ENCODE results near the gene PIERCE2. TPM values are rescaled to one million over a fixed set of nuclear protein-coding genes. Genes with fewer than 3 reads are reported as not detected.

Gene PIERCE2
- total RNA-seq, 1 experiment from 2014 or later, result 0.44 TPM

DNA sequence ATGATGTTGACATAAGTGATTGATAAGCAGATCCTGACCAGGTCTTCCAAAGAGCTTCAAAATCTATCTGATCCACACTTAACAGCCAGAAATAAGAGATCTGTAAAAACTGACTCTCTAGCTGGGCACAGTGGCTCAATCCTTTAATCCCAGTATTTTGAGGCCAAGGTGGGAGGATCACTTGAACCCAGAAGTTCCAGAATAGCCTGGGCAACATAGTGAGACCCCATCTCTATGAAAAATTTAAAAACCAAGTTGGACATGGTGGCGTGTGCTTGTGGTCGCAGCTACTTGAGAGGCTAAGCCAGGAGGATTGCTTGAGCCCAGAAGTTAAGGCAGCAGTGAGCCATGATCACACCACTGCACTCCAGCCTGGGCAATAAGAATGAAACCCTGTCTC, 45.7 kb upstream of the PIERCE2 start:
- Histone ChIP-seq H3K14ac (ENCODE audit: insufficient read depth, low read length) (no peak overlapping the region), H2BK20ac (ENCODE audit: low read depth, low read length, poor library complexity, severe bottlenecking) (no peak overlapping the region), H3K27me3 (ENCODE audit: insufficient read depth, low read length) (no peaks in the 10 kb centered on the region), H3K79me2 (ENCODE audit: insufficient read depth, low read length) (no peaks in the 10 kb centered on the region), H2BK5ac (ENCODE audit: insufficient read length, low read length) (no peak overlapping the region), H3K4me2 (ENCODE audit: insufficient read depth, insufficient read length, low read length) (no peak overlapping the region), H3T11ph (ENCODE audit: low read length) (no peak overlapping the region), H3K9ac (ENCODE audit: extremely low read depth, insufficient read length, low read length) (no peak overlapping the region), H4K8ac (replicated peaks; ENCODE audit: insufficient read length, low read depth, low read length) (no peak overlapping the region), H3K9me3 (ENCODE audit: control insufficient read depth, low read depth, low read length) (no peaks in the 10 kb centered on the region), H2BK12ac (ENCODE audit: insufficient read length, low read depth, low read length) (no peak overlapping the region), H3K18ac (ENCODE audit: insufficient read length, low read depth, low read length) (no peak overlapping the region), H3K23me2 (ENCODE audit: insufficient read length, low read depth, low read length, poor library complexity, severe bottlenecking) (no peaks in the 10 kb centered on the region), H2BK15ac (ENCODE audit: low read depth, low read length) (no peak overlapping the region), H2AFZ (ENCODE audit: low read length) (no peak overlapping the region), H4K5ac (ENCODE audit: insufficient read length, low read depth, low read length) (no peak overlapping the region), H2BK120ac (ENCODE audit: low read depth, low read length, poor library complexity, severe bottlenecking) (no peak overlapping the region), H3K4ac (ENCODE audit: low read depth, low read length) (no peak overlapping the region), H4K20me1 (ENCODE audit: control insufficient read depth, insufficient read depth, insufficient read length) (no peaks in the 10 kb centered on the region), H3K23ac (ENCODE audit: insufficient read length, low read depth, low read length) (no peak overlapping the region), H3K4me1 (ENCODE audit: insufficient read depth, low read length) (no peaks in the 10 kb centered on the region), H2AK5ac (ENCODE audit: insufficient read length, low read length) (no peak overlapping the region), H4K91ac (ENCODE audit: insufficient read length, low read depth, low read length) (no peak overlapping the region), H3K27ac (ENCODE audit: insufficient read length, low read depth, low read length) (no peak overlapping the region), H3K79me1 (ENCODE audit: insufficient read depth, low read depth, low read length, poor library complexity, severe bottlenecking) (no peaks in the 10 kb centered on the region), H3K56ac (ENCODE audit: insufficient read length, low read depth, low read length) (no peak overlapping the region)
- no peak overlapping the region for H3K4me3 Mint-ChIP-seq
- TF ChIP-seq, protein P1, sequence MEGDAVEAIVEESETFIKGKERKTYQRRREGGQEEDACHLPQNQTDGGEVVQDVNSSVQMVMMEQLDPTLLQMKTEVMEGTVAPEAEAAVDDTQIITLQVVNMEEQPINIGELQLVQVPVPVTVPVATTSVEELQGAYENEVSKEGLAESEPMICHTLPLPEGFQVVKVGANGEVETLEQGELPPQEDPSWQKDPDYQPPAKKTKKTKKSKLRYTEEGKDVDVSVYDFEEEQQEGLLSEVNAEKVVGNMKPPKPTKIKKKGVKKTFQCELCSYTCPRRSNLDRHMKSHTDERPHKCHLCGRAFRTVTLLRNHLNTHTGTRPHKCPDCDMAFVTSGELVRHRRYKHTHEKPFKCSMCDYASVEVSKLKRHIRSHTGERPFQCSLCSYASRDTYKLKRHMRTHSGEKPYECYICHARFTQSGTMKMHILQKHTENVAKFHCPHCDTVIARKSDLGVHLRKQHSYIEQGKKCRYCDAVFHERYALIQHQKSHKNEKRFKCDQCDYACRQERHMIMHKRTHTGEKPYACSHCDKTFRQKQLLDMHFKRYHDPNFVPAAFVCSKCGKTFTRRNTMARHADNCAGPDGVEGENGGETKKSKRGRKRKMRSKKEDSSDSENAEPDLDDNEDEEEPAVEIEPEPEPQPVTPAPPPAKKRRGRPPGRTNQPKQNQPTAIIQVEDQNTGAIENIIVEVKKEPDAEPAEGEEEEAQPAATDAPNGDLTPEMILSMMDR (conservative IDR thresholded peaks at IDR 0.05), result no peak
- DNase-seq, result no peak
- WGBS (ENCODE audit: extremely low coverage, insufficient read length, low lambda C conversion rate), result no CpG with 5 or more reads among the region's 2 CpGs
- no peaks in the 10 kb centered on the region for H3K27me3 Mint-ChIP-seq (ENCODE audit: low read depth)
- no peaks in the 10 kb centered on the region for H3K36me3 Mint-ChIP-seq (ENCODE audit: insufficient read depth in 1 of 3, low read depth in 3 of 3)
- peaks cover 0 to 7% of the 10 kb centered on the region in 2 experiments; a peak in 1 of 4 replicates for H3K4me1 Mint-ChIP-seq
- H3K27ac Mint-ChIP-seq, result no peak overlapping the region
- no peaks in the 10 kb centered on the region for H3K9me3 Mint-ChIP-seq
